Activated CD8-positive, alpha-beta memory T cell treated with anti-CD3 and anti-CD28 coated beads, Interleukin-2, amount 50 U/mL, for 24 hours (primary cell): Measurements from ENCODE around the gene TRHDE.

Experiments used
- DNase-seq: peaks from one replicate; pipeline ENCODE4 v3.0.0-alpha.2; 2020; ENCODE audit errors: extremely low read depth

TRHDE gene

GRCh38 chr12:72272091-72272661 lies at the start of gene TRHDE:
TRHDE (plus strand) TSS chr12:72272370; CDS start chr12:72272644, 274 bp downstream.
- DNase-seq, result no peak

GRCh38 chr12:72226510-72226909 lies 45.7 kb upstream of the TRHDE start:
- no peak for DNase-seq

GRCh38 chr12:72228424-72228823 lies 43.7 kb upstream of the TRHDE start:
- DNase-seq, result no peak

GRCh38 chr12:72230589-72230988 lies 41.6 kb upstream of the TRHDE start:
- no peak for DNase-seq

GRCh38 chr12:72234886-72235285 lies 37.3 kb upstream of the TRHDE start:
- DNase-seq, result no peak

GRCh38 chr12:72236071-72236705 lies 36.0 kb upstream of the TRHDE start:
- no peak for DNase-seq

GRCh38 chr12:72241552-72241951 lies 30.6 kb upstream of the TRHDE start:
- no peak for DNase-seq

GRCh38 chr12:72242946-72243345 lies 29.2 kb upstream of the TRHDE start:
- no peak for DNase-seq

- no peak for DNase-seq
These were observed 25.8 kb upstream of the TRHDE start for GRCh38 chr12:72246370-72246769.

GRCh38 chr12:72250346-72250745 lies 21.8 kb upstream of the TRHDE start:
- no peak for DNase-seq

GRCh38 chr12:72256725-72257124 lies 15.4 kb upstream of the TRHDE start:
- DNase-seq, result no peak

- no peak for DNase-seq
These were observed 10.3 kb upstream of the TRHDE start for GRCh38 chr12:72261885-72262284.

- no peak for DNase-seq
These were observed 7.5 kb upstream of the TRHDE start for GRCh38 chr12:72264548-72265175.

GRCh38 chr12:72267974-72268373 lies 4.2 kb upstream of the TRHDE start:
- no peak for DNase-seq

- no peak for DNase-seq
These were observed 3.8 kb upstream of the TRHDE start for GRCh38 chr12:72268386-72268785.

GRCh38 chr12:72269491-72269890 lies 2.7 kb upstream of the TRHDE start:
- DNase-seq, result no peak

- DNase-seq, result no peak
These were observed 1.9 kb upstream of the TRHDE start for GRCh38 chr12:72270246-72270645.

- no peak for DNase-seq
These were observed 1.2 kb upstream of the TRHDE start for GRCh38 chr12:72270961-72271360.

GRCh38 chr12:72271451-72272090 lies 599 bp upstream of the TRHDE start:
- no peak for DNase-seq

- DNase-seq, result no peak
These were observed 745 bp downstream of the TRHDE start for GRCh38 chr12:72272731-72273498.

GRCh38 chr12:72273499-72273837 lies 1.3 kb downstream of the TRHDE start:
- no peak for DNase-seq

GRCh38 chr12:72273851-72274351 lies 1.7 kb downstream of the TRHDE start:
- DNase-seq, result no peak
